K562 (cell line): ENCODE measurements around the gene SORT1. TPM values are rescaled to one million over a fixed set of nuclear protein-coding genes. Genes with fewer than 3 reads are reported as not detected.
A peak's percentile ranks its signal among the peaks of the same experiment; 100 is the strongest.

Source experiments
- ATAC-seq: fragments of 200-7000 bp; cut with Tn5 transposase; 3 replicates; pipeline ENCODE4 v1.9.1; 2020; ENCODE audit warnings: moderate library complexity
- BruUV-seq: library from RNA; stranded (reverse); fragments of 400-500 nt; replicated peaks from 2 replicates; lab custom pipeline; 2021; lab: Mats Ljungman, UMichigan
- CTCF ChIA-PET: fragments of 300-600 bp; formaldehyde crosslinking; extraction: SDS; loops from one replicate; lab custom pipeline; 2021; ENCODE audit warnings: low intra/inter-chr PET ratio; lab: Yijun Ruan, JAX
- POLR2A ChIA-PET: fragments of 300-600, 350-650 bp; sonication (Branson Sonifier 250); formaldehyde crosslinking; extraction: SDS; loops from one replicate; lab custom pipeline; 2021; ENCODE audit warnings: antibody characterized with exemption, inconsistent platforms; lab: Yijun Ruan, JAX
- DNase-seq, 4 experiments: peaks; one replicate each; pipeline versions ENCODE4 v3.0.0 to v3.0.0-alpha.2; 2011 to 2018; ENCODE audit warnings: low spot score in 3 of 4, mixed read lengths in 3 of 4; ENCODE audit errors: extremely low read depth in 1 of 4
- FAIRE-seq: peaks from 2 replicates; lab custom pipeline; 2011; peaks lifted over from hg19 to GRCh38; lab: Jason Lieb, UNC
- H2AFZ ChIP-seq: 2 replicates; pipeline ENCODE4 v1.6.0; 2011; ENCODE audit warnings: low read depth, low read length, control low read depth, inconsistent platforms
- H3K27ac ChIP-seq: fragments of 200-600 bp; 3 replicates; pipeline ENCODE4 v1.8.0; 2011; ENCODE audit warnings: low read depth, mild to moderate bottlenecking, control low read depth, inconsistent platforms, low read length, moderate library complexity, mixed read lengths; ENCODE audit errors: extremely low read depth
- H3K27me3 ChIP-seq, 2 experiments: fragments of 300-600 bp in 1 of 2; 2 replicates in 1 of 2; 3 replicates in 1 of 2; pipeline versions ENCODE4 v1.6.0 to v1.8.0; 2011; ENCODE audit warnings: inconsistent platforms in 2 of 2, low read length in 2 of 2, mild to moderate bottlenecking in 1 of 2, mixed read lengths in 1 of 2, moderate library complexity in 1 of 2; ENCODE audit not compliant: control insufficient read depth in 2 of 2, insufficient read depth in 2 of 2
- H3K36me3 ChIP-seq: fragments of 300-600 bp; 3 replicates; pipeline ENCODE4 v1.8.0; 2011; ENCODE audit warnings: mild to moderate bottlenecking, low read length, inconsistent platforms; ENCODE audit not compliant: control insufficient read depth, insufficient read depth
- H3K4me1 ChIP-seq, 2 experiments: fragments of 200-600 bp in 1 of 2; replicated peaks in 1 of 2; 2 replicates in 1 of 2; 3 replicates in 1 of 2; pipeline versions ENCODE4 v1.5.1 to v1.8.0; 2011; ENCODE audit warnings: inconsistent platforms in 2 of 2, low read length in 2 of 2, mild to moderate bottlenecking in 1 of 2, mixed read lengths in 1 of 2, moderate library complexity in 1 of 2; ENCODE audit not compliant: control insufficient read depth in 2 of 2, insufficient read depth in 2 of 2
- H3K4me2 ChIP-seq: 2 replicates; pipeline ENCODE4 v1.6.1; 2011; ENCODE audit warnings: low read length, control low read depth, inconsistent platforms, mixed read lengths; ENCODE audit not compliant: insufficient read depth
- H3K4me3 ChIP-seq: fragments of 200-600 bp; sonication (generic), shearing (Covaris generic); 2 replicates; pipeline ENCODE4 v1.5.1; 2016; ENCODE audit warnings: control low read depth, inconsistent platforms
- H3K79me2 ChIP-seq: fragments of 200-600 bp; 3 replicates; pipeline ENCODE4 v1.8.0; 2011; ENCODE audit warnings: low read length, inconsistent platforms; ENCODE audit not compliant: control insufficient read depth, insufficient read depth
- H3K9ac ChIP-seq, 2 experiments: 2 replicates each; pipeline versions ENCODE4 v1.6.0 to v1.6.1; 2011; ENCODE audit warnings: low read depth in 2 of 2, low read length in 2 of 2, control low read depth in 1 of 2, inconsistent platforms in 1 of 2, mild to moderate bottlenecking in 1 of 2, mixed read lengths in 1 of 2; ENCODE audit not compliant: insufficient read depth in 1 of 2
- H3K9me1 ChIP-seq: one replicate; pipeline ENCODE4 v1.6.0; 2011; ENCODE audit warnings: inconsistent platforms, mild to moderate bottlenecking, low read length, moderate library complexity; ENCODE audit not compliant: control insufficient read depth, insufficient read depth
- H3K9me3 ChIP-seq: replicated peaks from 2 replicates; pipeline ENCODE4 v1.5.1; 2011; ENCODE audit warnings: low read depth, low read length, inconsistent platforms; ENCODE audit not compliant: control insufficient read depth, insufficient read depth
- H4K20me1 ChIP-seq: replicated peaks from 2 replicates; pipeline ENCODE4 v1.6.1; 2011; ENCODE audit warnings: low read length, inconsistent platforms, mixed read lengths; ENCODE audit not compliant: control insufficient read depth, insufficient read depth
- ARID1B ChIP-seq: fragments of 450-650 bp; IDR thresholded peaks from 2 replicates; pipeline ENCODE4 v1.6.1; 2016; ENCODE audit warnings: antibody characterized with exemption, mild to moderate bottlenecking, inconsistent platforms
- RBM14 ChIP-seq: fragments of 200-400 bp; formaldehyde crosslinking; IDR thresholded peaks from 2 replicates; pipeline ENCODE4 v1.6.1; 2018; ENCODE audit warnings: low read depth, mild to moderate bottlenecking, low read length, moderate library complexity, borderline replicate concordance; ENCODE audit not compliant: insufficient read depth
- WGBS: fragments of 100-300 bp; shearing (Covaris generic); methylation state at CpG from one replicate; pipeline ENCODE4 v1.1.6; 2016; ENCODE audit warnings: low coverage, mixed read lengths; ENCODE audit not compliant: insufficient coverage; ENCODE audit errors: missing lambda C conversion rate; 5-methylcytosine and 5-hydroxymethylcytosine counted together
- in situ Hi-C: fragments of 300-500 bp; cut with MboI; formaldehyde crosslinking; loops from 4 replicates; pipeline ENCODE4 v1.15.0; 2018; ENCODE audit warnings: inconsistent platforms, mixed read lengths
- intact Hi-C: fragments of 100-400 bp; cut with micrococcal nuclease; formaldehyde crosslinking; loops from 2 replicates; pipeline ENCODE4 v1.14.2; 2022
- polyA plus RNA-seq, 8 experiments: library from polyadenylated mRNA; depleted of rRNA in 4 of 8; stranded (reverse) in 5 of 8; unstranded in 3 of 8; fragments of >200 nt; fragmentation: Nextera tagmentation in 2 of 8; fragmentation: Illumina TruSeq in 1 of 8; extraction: Ambion mirVana in 2 of 8; extraction: Trizol in 1 of 8; gene quantifications; 2 replicates each; pipeline versions ENCODE4 v1.2.1 to v1.2.3, GENCODE V29; 2011 to 2014; ENCODE audit warnings: inconsistent platforms in 1 of 8, missing spikeins in 1 of 8
- total RNA-seq, 7 experiments: library from RNA; depleted of rRNA in 6 of 7; stranded (reverse); fragments of >200 nt in 6 of 7; fragmentation: Illumina TruSeq in 2 of 7; extraction: Trizol in 2 of 7; gene quantifications; 2 replicates each; pipeline versions ENCODE4 v1.2.1 to v1.2.3, GENCODE V29; 2011 to 2021; ENCODE audit warnings: low replicate concordance in 1 of 7
- TF ChIP-seq, protein P1 (sequence below), 3 experiments: IDR thresholded peaks in 2 of 3; conservative IDR thresholded peaks in 1 of 3; 2 replicates each; pipeline ENCODE4 v1.5.1; 2011 to 2012; ENCODE audit warnings: low read length in 3 of 3, mild to moderate bottlenecking in 3 of 3, control low read depth in 2 of 3, improper control_type of control experiment in 1 of 3, inconsistent platforms in 1 of 3, low read depth in 1 of 3, mixed read lengths in 1 of 3, moderate library complexity in 1 of 3; ENCODE audit not compliant: insufficient read depth in 2 of 3
- TF ChIP-seq, protein P2 (sequence below): fragments of 200-800 bp; sonication (Bioruptor generic); IDR thresholded peaks from 2 replicates; pipeline ENCODE4 v1.6.1; 2017; ENCODE audit warnings: missing genetic modification characterization, missing compliant biosample characterization

Gene SORT1
- total and polyA plus RNA-seq, 9 of the 15 experiments (the other 6 are each of a cell fraction or from before 2014, with no cell fraction given): 27.4 to 112 (median 65.0) TPM

DNA sequence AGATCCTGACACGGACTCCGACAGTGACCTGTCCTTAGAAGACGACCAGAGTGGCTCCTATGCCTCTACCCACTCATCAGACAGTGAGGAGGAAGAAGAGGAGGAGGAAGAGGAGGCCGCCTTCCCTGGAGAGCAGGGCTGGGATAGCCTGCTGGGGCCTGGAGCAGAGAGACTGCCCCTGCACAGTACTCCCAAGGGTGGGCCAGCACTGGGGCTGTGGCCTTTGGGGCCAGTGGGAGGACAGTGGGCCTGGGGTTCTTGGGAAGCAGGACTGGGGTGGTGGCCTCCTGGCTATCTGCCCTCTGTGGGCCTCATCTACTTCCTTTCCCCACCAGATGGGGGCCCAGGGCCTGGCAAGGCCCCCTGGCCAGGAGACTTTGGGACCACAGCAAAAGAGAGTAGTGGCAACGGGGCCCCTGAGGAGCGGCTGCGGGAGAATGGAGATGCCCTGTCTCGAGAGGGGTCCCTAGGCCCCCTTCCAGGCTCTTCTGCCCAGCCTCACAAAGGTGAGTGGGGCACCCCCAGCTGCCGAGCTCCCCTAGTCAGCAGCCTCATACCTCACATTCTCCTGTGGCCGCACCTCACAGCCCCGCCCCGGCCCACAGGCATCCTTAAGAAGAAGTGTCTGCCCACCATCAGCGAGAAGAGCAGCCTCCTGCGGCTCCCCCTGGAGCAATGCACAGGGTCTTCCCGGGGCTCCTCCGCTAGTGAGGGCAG is 124.7 kb downstream of the SORT1 start:
- CTCF ChIA-PET: interaction anchor here (0.5 to 1.1 kb wide), 2 partner anchors 10 to 1787 kb away, joined by 3 to 5 read pairs; no protein-coding TSS in a partner anchor
- no TSS peak for BruUV-seq

More for the DNA sequence above, 124.7 kb downstream of the SORT1 start:
- Histone ChIP-seq H3K4me3 (no peak overlapping the region), H3K4me1 (peaks cover 36 to 70% of the 10 kb centered on the region in 2 experiments), H3K36me3 (peaks cover 41% of the 10 kb centered on the region; the same call in 2 of the 3 replicates), H3K4me2 (no peak overlapping the region), H3K9ac (peak overlapping the region in 1 of 2 experiments; percentile 76; a peak in 2 of 4 replicates), H4K20me1 (0 out of 2 replicates have a peak, but pooled peaks cover 4% of the 10 kb centered on the region), H2AFZ (no peak overlapping the region), H3K79me2 (0 out of 3 replicates have a peak, but pooled peaks cover 2% of the 10 kb centered on the region), H3K27me3 (no peaks in the 10 kb centered on the region), H3K9me3 (no peaks in the 10 kb centered on the region), H3K27ac (no peak overlapping the region), H3K9me1 (no peaks in the 10 kb centered on the region)
- no peak for ATAC-seq
- TF ChIP-seq, protein P1, sequence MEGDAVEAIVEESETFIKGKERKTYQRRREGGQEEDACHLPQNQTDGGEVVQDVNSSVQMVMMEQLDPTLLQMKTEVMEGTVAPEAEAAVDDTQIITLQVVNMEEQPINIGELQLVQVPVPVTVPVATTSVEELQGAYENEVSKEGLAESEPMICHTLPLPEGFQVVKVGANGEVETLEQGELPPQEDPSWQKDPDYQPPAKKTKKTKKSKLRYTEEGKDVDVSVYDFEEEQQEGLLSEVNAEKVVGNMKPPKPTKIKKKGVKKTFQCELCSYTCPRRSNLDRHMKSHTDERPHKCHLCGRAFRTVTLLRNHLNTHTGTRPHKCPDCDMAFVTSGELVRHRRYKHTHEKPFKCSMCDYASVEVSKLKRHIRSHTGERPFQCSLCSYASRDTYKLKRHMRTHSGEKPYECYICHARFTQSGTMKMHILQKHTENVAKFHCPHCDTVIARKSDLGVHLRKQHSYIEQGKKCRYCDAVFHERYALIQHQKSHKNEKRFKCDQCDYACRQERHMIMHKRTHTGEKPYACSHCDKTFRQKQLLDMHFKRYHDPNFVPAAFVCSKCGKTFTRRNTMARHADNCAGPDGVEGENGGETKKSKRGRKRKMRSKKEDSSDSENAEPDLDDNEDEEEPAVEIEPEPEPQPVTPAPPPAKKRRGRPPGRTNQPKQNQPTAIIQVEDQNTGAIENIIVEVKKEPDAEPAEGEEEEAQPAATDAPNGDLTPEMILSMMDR (IDR thresholded peaks at IDR 0.05 in 2 of 3, conservative IDR thresholded peaks at IDR 0.05 in 1 of 3; ENCODE audit: insufficient read depth in 2 of 3, low read depth in 1 of 3, low read length in 3 of 3): 0 out of 6 replicates have a peak, but pooled peaks of 2 of the 3 experiments have one; percentile 3 to 10
- TF ChIP-seq RBM14 (0 out of 2 replicates have a peak, but pooled peaks have one; percentile 33), ARID1B (no peak)
- TF ChIP-seq, protein P2, sequence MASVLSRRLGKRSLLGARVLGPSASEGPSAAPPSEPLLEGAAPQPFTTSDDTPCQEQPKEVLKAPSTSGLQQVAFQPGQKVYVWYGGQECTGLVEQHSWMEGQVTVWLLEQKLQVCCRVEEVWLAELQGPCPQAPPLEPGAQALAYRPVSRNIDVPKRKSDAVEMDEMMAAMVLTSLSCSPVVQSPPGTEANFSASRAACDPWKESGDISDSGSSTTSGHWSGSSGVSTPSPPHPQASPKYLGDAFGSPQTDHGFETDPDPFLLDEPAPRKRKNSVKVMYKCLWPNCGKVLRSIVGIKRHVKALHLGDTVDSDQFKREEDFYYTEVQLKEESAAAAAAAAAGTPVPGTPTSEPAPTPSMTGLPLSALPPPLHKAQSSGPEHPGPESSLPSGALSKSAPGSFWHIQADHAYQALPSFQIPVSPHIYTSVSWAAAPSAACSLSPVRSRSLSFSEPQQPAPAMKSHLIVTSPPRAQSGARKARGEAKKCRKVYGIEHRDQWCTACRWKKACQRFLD (CRISPR knock-in tag): no peak
- no peak for DNase-seq
- no peak for FAIRE-seq
- WGBS: 79% methylated on average over 13 of the region's 16 CpGs
- in situ Hi-C loops (no loop called here), intact Hi-C loops (no loop called here)
- POLR2A ChIA-PET: no interaction called here
